Adipocyte (in vitro differentiated cells): Measurements from ENCODE around the gene SOAT2.

Experiments used
- DNase-seq: peaks from one replicate; pipeline ENCODE4 v3.0.0-alpha.2; 2015; ENCODE audit warnings: low read depth
- H3K27me3 ChIP-seq: replicated peaks from 2 replicates; pipeline ENCODE4 v1.7.0; 2013; ENCODE audit warnings: mild to moderate bottlenecking, low read length, moderate library complexity; ENCODE audit not compliant: control insufficient read depth, insufficient read depth
- H3K36me3 ChIP-seq: 2 replicates; pipeline ENCODE4 v1.7.0; 2013; ENCODE audit warnings: low read length, mild to moderate bottlenecking, moderate library complexity; ENCODE audit not compliant: control insufficient read depth, insufficient read depth, severe bottlenecking
- H3K4me1 ChIP-seq: 2 replicates; pipeline ENCODE4 v1.7.0; 2013; ENCODE audit warnings: mild to moderate bottlenecking, low read length, moderate library complexity; ENCODE audit not compliant: control insufficient read depth, insufficient read depth
- H3K4me3 ChIP-seq: 2 replicates; pipeline ENCODE4 v1.7.0; 2013; ENCODE audit warnings: mild to moderate bottlenecking, low read length, moderate library complexity
- H3K9ac ChIP-seq: 2 replicates; pipeline ENCODE4 v1.7.0; 2013; ENCODE audit warnings: mild to moderate bottlenecking, low read length, moderate library complexity
- H3K9me3 ChIP-seq: 2 replicates; pipeline ENCODE4 v1.7.0; 2013; ENCODE audit warnings: mild to moderate bottlenecking, low read length, moderate library complexity; ENCODE audit not compliant: control insufficient read depth

Gene SOAT2

DNA sequence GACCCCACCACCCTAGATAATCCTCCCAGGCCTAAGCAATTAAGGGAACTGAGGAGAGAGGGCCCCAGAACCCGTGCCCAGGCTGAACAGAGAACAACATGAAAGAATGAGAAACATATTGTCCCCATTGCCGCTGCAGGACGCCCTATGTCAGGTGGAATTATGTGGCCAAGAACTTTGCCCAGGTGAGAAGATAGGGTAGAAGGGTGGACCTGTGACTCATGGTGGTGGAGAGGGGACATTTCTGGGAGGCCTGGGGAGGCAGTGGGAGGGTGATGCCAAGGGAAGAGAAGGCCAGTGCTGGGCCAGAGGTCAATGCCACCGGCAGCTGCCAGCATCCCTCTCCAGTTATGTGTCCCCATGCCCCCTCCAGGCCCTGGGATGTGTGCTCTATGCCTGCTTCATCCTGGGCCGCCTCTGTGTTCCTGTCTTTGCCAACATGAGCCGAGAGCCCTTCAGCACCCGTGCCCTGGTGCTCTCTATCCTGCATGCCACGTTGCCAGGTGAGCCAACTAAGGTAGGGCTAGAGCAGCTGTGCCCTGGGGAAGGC, 15.5 kb downstream of the SOAT2 start:
- Histone ChIP-seq H3K27me3 (no peaks in the 10 kb centered on the region), H3K4me1 (no peaks in the 10 kb centered on the region), H3K36me3 (no peaks in the 10 kb centered on the region), H3K9ac (no peak overlapping the region), H3K9me3 (no peaks in the 10 kb centered on the region), H3K4me3 (no peak overlapping the region)
- DNase-seq, result no peak

DNA sequence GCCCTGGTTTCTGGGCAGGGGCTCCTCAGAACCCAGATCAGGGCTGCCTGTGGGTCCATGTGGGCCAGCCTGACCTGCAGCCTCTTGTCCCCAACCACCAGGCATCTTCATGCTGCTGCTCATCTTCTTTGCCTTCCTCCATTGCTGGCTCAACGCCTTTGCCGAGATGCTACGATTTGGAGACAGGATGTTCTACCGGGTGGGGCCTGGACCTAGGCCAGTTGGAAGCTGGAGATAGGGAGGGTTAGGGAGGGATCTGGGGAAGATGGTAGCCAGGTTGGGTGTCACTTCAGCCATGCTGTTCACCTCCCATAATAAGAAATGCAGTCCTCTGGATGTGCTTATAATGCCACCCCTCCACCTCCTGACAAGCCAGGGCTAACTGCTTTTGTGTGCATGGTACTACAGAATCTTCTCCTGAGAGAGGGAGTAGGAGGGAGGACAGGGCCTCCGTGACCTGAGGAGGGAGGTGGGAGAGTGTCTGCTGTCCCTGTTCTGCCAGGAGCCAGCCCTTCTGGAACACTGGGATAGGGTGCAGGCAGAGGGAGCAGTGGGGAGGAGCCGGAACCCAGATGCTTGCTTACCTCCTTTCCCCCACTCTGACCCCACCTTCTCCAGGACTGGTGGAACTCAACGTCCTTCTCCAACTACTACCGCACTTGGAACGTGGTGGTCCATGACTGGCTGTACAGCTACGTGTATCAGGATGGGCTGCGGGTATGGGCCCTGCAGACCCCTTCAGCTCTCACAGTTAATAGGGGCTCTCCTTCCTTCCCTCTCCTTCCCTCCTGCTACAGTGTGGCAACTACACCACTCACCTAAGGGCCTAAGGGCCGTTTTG, 17.6 kb downstream of the SOAT2 start:
- no peak for DNase-seq

DNA sequence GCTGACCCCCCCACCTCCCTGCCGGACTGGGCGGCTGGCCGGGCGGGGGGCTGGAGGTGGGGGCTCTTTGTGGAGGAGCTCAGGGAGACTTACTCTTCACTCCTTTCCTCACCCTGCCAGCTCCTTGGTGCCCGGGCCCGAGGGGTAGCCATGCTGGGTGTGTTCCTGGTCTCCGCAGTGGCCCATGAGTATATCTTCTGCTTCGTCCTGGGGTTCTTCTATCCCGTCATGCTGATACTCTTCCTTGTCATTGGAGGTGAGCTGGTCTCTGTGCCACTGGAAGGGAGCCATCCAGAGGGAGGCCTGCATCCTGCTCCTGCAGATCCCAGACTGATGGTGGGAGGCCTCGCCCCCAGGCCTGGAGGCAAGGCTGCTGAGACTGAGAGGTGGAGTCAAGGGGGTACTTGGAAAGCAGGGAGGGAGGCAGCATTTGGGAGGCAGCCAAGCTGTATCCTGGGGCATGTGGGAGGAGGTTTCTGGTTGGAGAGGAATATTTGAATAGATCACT, 19.7 kb downstream of the SOAT2 start:
- no peak overlapping the region for H3K9ac ChIP-seq
- H3K36me3 ChIP-seq, result no peaks in the 10 kb centered on the region
- H3K4me3 ChIP-seq, result no peak overlapping the region
- no peaks in the 10 kb centered on the region for H3K27me3 ChIP-seq
- no peaks in the 10 kb centered on the region for H3K4me1 ChIP-seq
- no peak for DNase-seq
- no peaks in the 10 kb centered on the region for H3K9me3 ChIP-seq

More for the DNA sequence above, 17.6 kb downstream of the SOAT2 start:
- Histone ChIP-seq H3K27me3 (no peaks in the 10 kb centered on the region), H3K9ac (no peak overlapping the region), H3K4me1 (no peaks in the 10 kb centered on the region), H3K4me3 (no peak overlapping the region), H3K9me3 (no peaks in the 10 kb centered on the region), H3K36me3 (no peaks in the 10 kb centered on the region)

DNA sequence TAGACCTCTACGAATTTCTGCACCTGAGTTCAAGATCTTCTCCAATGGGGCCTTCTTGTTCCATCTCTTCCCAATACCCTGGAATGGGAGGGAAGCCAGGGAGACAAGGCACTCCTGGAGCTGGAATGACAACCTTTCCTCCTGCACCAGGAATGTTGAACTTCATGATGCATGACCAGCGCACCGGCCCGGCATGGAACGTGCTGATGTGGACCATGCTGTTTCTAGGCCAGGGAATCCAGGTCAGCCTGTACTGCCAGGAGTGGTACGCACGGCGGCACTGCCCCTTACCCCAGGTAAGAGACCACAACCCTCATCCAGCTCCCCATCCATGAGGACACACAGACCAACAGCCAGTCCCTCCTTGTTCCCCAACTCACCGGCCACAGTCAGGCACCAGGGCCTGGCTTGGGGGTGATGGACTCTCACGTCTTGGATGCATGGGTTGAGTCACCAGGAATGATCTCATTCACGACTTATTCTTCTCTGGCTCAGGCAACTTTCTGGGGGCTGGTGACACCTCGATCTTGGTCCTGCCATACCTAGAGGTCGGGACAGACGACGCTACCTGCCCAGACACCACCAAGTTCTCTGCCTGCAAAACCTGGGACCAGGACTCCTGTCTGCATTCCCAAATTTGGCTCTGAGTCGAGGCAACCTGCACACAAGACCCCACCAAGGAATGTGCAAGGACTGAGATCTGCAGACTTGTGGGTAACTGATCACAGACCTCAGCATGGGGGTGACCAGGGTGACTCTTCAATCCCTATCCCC, 20.5 kb downstream of the SOAT2 start:
- peak; percentile 11 for DNase-seq
- no peaks in the 10 kb centered on the region for H3K27me3 ChIP-seq
- no peak overlapping the region for H3K9ac ChIP-seq
- H3K4me3 ChIP-seq, result no peak overlapping the region
- H3K4me1 ChIP-seq, result no peaks in the 10 kb centered on the region
- H3K36me3 ChIP-seq, result no peaks in the 10 kb centered on the region
- no peaks in the 10 kb centered on the region for H3K9me3 ChIP-seq

DNA sequence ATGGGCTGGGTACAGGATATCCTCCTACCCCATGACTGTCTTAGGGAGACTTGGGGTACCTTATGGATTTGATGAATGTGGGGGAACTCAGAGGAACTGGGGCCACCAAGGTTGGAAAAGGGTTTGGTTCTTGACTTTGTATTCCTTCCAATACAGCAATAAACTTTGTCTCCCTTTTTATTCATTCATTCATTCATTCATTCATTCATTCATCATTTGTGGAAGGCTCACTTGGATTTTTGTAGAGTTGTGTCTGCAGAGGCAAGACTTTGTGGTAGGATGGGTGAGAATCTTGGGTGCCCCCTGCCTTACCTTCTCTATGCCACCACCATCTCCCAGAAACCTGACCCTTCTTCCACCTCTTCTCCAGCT, 21.1 kb downstream of the SOAT2 start:
- H3K9me3 ChIP-seq, result no peaks in the 10 kb centered on the region
- no peaks in the 10 kb centered on the region for H3K36me3 ChIP-seq
- H3K4me3 ChIP-seq, result no peak overlapping the region
- H3K27me3 ChIP-seq, result no peaks in the 10 kb centered on the region
- H3K9ac ChIP-seq, result no peak overlapping the region
- no peak for DNase-seq
- H3K4me1 ChIP-seq, result no peaks in the 10 kb centered on the region

DNA sequence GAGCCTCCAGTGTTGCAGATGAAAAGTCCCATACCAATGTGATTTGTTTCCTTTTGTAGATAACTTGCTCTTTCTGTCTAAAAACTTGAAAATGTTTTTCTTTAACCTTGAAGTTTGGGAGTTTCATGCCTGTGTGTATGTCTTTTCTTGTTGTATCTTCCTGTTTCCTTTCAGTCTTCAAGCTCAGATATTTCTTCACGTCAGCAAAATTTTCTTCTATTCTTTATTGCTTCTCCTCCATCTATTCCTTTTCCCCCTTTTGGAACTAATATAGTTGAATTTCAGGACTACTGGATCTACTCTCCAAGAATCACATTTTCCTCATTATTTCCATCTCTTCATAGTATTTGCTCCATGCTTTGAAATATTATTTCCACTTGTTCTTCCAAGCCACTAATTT, 23.9 kb downstream of the SOAT2 start:
- Histone ChIP-seq H3K4me1 (no peaks in the 10 kb centered on the region), H3K27me3 (no peaks in the 10 kb centered on the region), H3K36me3 (no peaks in the 10 kb centered on the region), H3K9ac (no peak overlapping the region), H3K9me3 (no peaks in the 10 kb centered on the region), H3K4me3 (no peak overlapping the region)
- DNase-seq, result no peak

DNA sequence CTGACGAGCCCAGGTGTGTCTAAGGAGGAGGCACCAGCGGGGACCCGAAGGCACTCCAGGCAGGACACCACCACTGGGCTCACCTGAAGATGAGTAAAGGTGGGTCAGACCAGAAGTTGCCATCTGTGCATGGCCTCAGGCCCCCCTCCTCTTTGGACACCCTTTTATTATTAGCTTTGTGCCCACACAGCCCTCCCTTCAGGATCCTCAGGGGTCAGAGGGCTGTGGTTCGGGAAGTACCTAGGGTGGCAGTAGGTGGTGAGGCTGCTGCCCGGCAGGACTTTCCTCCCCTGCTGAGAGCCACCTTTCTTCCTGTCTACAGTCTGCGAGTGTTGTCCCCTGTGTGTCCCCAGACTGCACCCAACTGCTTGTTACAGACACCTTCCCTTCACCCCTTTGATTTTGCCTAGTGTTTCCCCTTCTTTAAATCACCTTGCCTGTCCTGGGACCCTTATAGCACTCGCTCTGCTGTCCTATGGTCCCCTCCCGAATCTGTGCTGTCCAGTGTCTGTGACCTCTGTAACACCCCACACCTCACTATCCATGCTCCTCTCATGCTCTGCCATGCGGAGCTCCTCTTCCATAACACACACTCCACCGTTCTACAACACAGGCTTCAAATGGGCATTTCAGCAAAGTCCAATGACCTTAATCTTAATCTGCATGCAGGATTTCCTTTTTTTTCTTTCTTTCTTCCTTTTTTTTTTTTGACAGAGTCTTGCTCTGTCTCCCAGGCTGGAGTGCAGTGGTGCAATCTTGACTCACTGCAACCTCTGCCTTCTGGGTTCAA, 25.7 kb downstream of the SOAT2 start:
- H3K36me3 ChIP-seq, result no peaks in the 10 kb centered on the region
- H3K27me3 ChIP-seq, result no peaks in the 10 kb centered on the region
- no peaks in the 10 kb centered on the region for H3K9me3 ChIP-seq
- H3K4me1 ChIP-seq, result no peaks in the 10 kb centered on the region
- DNase-seq, result no peak
- H3K9ac ChIP-seq, result no peak overlapping the region
- no peak overlapping the region for H3K4me3 ChIP-seq

DNA sequence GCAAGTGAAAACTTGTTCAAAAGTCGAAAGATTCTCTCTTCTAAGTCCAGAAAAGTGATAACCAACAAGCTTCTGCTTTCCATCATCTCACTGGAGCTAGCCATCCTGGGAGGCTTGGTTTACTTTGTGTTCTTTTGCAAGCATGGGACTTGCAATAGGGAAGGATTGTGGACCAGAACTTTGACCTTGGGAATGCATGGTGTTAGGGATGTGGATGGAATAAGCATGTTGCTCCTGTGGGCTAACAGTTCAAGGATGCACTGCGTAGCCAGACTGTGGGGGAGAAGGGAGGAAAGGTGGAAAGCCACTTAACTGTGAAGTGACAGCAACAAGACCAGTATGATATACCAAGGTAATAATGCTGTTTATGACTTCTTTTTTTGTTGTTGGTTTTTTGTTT, 28.6 kb downstream of the SOAT2 start:
- Histone ChIP-seq H3K27me3 (no peaks in the 10 kb centered on the region), H3K9me3 (peaks cover 7% of the 10 kb centered on the region), H3K9ac (no peak overlapping the region), H3K36me3 (no peaks in the 10 kb centered on the region), H3K4me1 (no peaks in the 10 kb centered on the region), H3K4me3 (no peak overlapping the region)
- DNase-seq, result no peak

DNA sequence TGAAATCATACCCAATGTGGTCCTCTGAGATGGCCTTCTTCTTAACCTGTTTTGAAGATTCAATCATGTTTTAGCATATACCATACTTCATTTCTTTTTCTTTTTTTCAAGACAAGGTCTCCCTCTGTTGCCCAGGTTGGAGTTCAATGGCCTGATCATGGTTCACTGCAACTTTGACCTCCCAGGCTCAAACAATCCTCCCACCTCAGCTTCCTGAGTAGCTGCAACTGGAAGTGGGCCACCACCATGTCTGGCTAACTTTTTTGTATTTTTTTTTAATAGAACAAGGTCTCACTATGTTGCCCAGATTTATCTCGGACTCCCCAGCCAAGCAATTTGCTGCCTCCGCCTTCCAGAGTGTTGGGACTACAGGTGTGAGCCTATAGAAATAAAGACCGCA, 30.4 kb downstream of the SOAT2 start:
- Histone ChIP-seq H3K9ac (no peak overlapping the region), H3K36me3 (no peaks in the 10 kb centered on the region), H3K4me3 (no peak overlapping the region), H3K27me3 (no peaks in the 10 kb centered on the region), H3K4me1 (no peaks in the 10 kb centered on the region), H3K9me3 (peaks cover 14% of the 10 kb centered on the region)
- DNase-seq, result no peak

DNA sequence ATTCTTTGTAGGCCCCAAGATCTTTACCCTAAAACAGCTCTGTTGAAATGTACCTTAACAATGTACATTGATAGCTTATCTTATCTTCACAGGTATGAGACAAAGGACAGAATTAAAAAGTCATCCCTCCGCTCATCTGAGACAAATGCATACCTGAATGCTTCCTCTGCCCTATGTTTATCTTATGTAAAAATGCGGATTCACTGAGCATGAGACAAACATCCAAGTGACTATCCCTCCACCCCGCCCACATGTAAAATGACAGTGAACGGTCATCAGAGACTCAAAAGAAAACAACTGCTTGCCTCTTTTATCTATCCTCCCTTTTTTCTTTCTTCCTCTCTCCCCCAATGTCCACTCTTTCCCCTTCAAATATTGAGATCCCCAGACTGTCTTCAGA, 40.1 kb downstream of the SOAT2 start:
- H3K4me1 ChIP-seq, result peaks cover 15% of the 10 kb centered on the region
- no peak overlapping the region for H3K4me3 ChIP-seq
- H3K9ac ChIP-seq, result no peak overlapping the region
- no peak for DNase-seq
- no peaks in the 10 kb centered on the region for H3K9me3 ChIP-seq
- no peaks in the 10 kb centered on the region for H3K27me3 ChIP-seq
- no peaks in the 10 kb centered on the region for H3K36me3 ChIP-seq
